ENCODE results near the gene IFFO2.

The IFFO2 gene

GRCh38 chr1:18997508-18997907, 41.0 kb upstream of the IFFO2 start:
- TF ChIP-seq, protein P1, sequence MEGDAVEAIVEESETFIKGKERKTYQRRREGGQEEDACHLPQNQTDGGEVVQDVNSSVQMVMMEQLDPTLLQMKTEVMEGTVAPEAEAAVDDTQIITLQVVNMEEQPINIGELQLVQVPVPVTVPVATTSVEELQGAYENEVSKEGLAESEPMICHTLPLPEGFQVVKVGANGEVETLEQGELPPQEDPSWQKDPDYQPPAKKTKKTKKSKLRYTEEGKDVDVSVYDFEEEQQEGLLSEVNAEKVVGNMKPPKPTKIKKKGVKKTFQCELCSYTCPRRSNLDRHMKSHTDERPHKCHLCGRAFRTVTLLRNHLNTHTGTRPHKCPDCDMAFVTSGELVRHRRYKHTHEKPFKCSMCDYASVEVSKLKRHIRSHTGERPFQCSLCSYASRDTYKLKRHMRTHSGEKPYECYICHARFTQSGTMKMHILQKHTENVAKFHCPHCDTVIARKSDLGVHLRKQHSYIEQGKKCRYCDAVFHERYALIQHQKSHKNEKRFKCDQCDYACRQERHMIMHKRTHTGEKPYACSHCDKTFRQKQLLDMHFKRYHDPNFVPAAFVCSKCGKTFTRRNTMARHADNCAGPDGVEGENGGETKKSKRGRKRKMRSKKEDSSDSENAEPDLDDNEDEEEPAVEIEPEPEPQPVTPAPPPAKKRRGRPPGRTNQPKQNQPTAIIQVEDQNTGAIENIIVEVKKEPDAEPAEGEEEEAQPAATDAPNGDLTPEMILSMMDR (conservative IDR thresholded peaks at IDR 0.05; ENCODE audit: low read depth, low read length): no peak
- no peak overlapping the region for H3K4me3 ChIP-seq (ENCODE audit: low read length)
- no peak for DNase-seq (ENCODE audit: low read depth)

DNA sequence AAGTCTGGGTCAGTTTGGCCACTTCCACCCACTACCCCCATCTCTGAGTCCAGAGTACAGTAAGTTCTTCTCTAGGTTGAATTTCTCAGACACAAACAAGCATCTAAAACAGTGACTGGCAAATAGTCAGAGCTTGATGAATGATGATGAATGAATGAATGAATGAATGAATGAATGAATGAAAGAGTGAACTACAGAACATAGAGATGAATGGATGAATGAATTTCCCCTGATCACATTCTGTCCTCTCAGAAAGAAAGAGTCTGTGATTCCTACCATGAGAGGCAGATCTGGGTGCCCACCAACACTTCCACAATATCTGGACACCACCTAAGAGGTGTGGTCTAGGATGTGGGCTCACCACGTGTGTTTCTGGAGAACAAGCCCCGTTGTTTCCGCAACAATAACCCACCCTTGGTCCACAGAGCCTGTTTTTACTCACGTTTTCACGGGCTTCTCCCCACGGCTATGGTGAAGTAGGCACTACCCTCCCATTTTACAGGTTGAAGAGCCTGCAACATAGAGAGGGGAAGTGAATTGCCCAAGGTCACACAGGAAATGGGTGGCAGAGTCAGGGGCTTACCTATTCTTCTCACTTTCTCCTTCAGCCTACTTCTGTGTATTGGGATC, 40.2 kb upstream of the IFFO2 start:
- TF ChIP-seq, protein P1 (conservative IDR thresholded peaks at IDR 0.05; ENCODE audit: low read depth, low read length): no peak
- no peak for DNase-seq (ENCODE audit: low read depth)
- H3K4me3 ChIP-seq (ENCODE audit: low read length): no peak overlapping the region

- H3K4me3 ChIP-seq (ENCODE audit: low read length): no peak overlapping the region
- TF ChIP-seq, protein P1 (conservative IDR thresholded peaks at IDR 0.05; ENCODE audit: low read depth, low read length): no peak
- no peak for DNase-seq (ENCODE audit: low read depth)
These were observed 37.9 kb upstream of the IFFO2 start for GRCh38 chr1:18994381-18994780.

- DNase-seq (ENCODE audit: low read depth): no peak
- TF ChIP-seq, protein P1 (conservative IDR thresholded peaks at IDR 0.05; ENCODE audit: low read depth, low read length): no peak
- no peak overlapping the region for H3K4me3 ChIP-seq (ENCODE audit: low read length)
These were observed 36.2 kb upstream of the IFFO2 start for GRCh38 chr1:18992646-18993045.

GRCh38 chr1:18991585-18991984, 35.1 kb upstream of the IFFO2 start:
- DNase-seq (ENCODE audit: low read depth): no peak
- TF ChIP-seq, protein P1 (conservative IDR thresholded peaks at IDR 0.05; ENCODE audit: low read depth, low read length): no peak
- H3K4me3 ChIP-seq (ENCODE audit: low read length): no peak overlapping the region

GRCh38 chr1:18989896-18990295, 33.4 kb upstream of the IFFO2 start:
- TF ChIP-seq, protein P1 (conservative IDR thresholded peaks at IDR 0.05; ENCODE audit: low read depth, low read length): no peak
- no peak for DNase-seq (ENCODE audit: low read depth)
- H3K4me3 ChIP-seq (ENCODE audit: low read length): no peak overlapping the region

DNA sequence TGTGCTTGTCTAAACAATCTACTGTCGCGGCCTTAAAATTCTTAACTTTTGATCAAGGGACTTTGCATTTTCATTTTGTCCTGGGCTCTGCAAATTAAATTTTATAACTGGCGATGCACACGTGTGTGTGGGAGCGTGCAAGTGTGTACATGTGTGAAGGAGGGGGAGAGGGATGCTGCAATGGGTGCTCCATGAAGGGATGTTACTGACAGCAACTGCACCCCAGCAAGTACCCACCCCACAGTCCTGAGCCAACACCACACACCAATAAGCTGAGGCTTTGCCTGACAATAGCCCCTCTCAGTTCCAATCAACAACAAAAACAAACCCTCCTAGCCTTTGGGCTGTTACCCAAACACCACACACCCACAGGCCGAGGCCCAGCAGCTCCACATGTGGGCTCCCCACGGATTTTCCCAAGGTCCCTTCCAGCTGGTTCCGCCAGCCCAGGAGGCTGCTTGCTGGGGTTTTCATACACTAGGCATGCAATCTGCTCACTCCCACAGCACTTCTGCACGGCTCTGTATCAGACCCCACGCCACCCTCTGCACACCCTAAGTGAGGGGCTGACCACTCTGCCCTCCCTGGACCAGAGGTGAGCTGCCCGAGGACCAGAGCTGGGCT, 32.8 kb upstream of the IFFO2 start:
- TF ChIP-seq, protein P1 (conservative IDR thresholded peaks at IDR 0.05; ENCODE audit: low read depth, low read length): no peak

More for the DNA sequence above, 32.8 kb upstream of the IFFO2 start:
- no peak for DNase-seq (ENCODE audit: low read depth)
- no peak overlapping the region for H3K4me3 ChIP-seq (ENCODE audit: low read length)
